Fibroblast of peridontal ligament (primary cell): Measurements from ENCODE around the gene SALL1.

Source experiments
- DNase-seq: peaks from one replicate; pipeline ENCODE4 v3.0.0-alpha.2; 2010; ENCODE audit errors: extremely low read depth

The SALL1 gene

DNA sequence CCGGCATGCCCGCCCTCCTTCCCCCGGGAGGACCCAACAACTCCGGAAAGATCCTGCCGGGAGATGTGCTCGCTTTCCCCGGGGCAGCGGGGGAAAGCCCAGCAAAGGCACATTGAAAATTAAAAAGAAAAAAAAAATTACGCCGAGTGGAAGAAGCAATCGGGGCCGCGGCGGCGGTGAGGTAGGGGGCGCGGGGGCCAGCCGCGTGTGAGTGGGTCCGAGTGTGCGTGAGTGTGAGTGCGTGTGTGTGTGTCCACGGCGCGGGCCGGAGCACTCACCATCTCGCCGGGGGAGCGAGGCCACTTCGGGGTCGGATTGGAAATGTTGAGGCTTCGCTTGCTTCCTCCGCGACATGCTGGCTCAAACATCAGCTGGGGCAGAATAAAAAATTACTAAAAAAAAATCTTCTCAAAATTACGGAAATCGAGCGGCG lies at the start of gene SALL1:
Gene SALL1 (minus strand): TSS at position 383 of the 433 bp plus-strand sequence. CDS start 29 bp downstream, at position 354.
- no peak for DNase-seq

DNA sequence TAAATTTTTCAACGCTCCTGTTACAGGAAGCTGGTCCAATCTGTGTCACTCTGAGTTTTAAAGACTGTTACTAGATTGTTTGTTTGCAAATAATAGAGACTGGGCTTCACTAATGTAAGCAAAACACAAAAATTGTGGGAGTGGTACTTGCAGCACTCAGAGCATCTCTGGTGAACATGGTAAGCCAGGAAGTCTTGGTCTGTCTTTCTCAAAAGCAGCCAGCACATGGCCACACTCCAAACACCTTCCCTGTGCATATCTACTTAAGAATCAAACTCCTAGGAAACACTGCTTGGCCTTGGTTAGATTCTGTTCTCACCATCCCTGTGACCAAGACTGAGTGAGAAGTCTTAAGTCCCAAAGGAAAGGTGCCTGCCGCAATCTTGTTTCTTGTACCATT lies 49.7 kb upstream of the SALL1 start:
- DNase-seq: no peak

DNA sequence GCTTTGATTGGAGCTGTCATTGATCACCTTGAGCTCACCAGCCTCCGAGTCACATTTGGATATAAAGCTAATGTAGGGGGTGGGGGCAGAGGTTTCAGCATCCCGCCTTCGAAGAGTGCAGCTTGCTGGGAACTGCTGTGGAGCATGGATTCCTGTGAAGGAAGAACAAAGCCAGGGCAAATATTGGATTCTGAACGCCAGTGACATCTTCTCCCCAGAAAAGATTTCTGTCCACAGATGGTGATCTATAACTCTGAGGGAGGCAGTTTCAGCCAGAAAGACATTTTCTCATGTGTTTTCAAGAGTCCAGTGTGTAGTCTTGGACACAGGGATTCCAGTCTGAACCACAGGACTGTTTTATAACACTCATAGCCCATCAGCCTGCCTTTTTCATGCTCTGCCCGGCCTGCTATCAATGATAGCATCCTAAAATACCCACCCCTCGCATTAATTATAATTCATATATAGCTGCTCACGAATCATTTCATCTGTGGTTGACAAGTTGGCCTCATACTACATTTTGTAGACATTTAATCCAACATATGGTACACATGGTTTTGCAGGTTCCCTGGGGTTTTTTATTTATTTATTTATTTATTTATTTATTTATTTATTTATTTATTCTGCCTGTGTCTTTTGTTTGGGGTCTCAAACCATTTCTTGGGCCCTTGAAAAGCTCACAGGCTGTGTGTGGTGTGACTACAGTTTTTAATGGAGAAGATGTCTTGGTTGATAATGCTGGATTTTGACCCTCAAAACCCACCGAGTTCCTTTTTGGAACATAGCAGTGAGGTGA lies 47.1 kb upstream of the SALL1 start:
- DNase-seq: no peak

DNA sequence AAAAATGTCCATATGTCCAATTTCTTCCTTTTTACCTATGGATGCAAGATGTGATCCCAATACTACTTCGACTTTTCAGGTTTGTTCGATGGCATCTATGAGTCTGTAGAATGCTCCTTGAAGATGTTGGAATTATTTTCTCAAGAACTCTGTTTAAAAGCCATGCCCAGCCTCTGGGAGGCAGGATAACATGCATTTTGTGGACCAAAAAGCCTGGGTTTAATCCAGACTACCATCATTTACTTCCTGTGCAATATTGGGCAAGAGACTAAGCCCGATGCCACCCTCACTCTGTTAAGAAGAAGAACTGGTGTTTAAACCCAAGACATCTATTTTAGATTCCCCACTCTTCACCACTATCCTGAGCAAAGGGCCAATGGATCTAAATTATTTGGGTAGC lies 42.8 kb upstream of the SALL1 start:
- no peak for DNase-seq

DNA sequence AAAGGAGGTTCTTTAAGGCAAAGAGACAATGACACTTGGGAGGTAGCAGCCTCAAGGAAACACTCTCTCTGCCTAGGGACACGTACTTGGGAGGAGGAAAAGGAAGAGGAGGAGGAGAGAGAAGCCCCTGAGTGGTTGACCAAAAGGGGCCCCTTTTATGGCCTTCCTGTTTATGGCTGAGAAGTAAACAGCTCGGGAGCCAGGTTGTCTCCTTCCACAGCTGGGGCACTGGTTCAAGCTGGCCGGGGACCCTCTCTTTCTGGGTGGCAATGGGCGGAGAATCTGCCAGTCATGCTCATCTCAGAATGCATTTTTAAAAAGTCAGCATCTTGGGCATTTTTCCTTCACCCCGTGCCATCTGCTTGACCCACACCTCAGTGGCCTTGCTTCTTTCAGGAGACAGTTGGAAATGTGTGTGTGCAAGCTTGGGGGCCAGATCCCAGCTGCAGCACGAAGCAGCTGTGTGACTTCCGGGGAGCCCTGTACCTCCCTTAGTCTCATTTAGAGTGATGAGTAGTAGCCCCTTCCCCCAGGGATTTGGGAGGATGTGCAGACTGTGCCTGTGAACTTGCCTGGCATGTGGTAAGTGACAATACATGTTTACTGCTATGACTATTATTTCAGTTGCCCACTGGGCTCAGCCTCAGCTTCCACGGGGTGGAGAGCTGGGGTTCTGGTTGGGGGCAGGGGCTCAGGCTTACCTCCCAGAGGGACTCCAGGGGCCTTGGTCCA lies 33.8 kb upstream of the SALL1 start:
- no peak for DNase-seq

DNA sequence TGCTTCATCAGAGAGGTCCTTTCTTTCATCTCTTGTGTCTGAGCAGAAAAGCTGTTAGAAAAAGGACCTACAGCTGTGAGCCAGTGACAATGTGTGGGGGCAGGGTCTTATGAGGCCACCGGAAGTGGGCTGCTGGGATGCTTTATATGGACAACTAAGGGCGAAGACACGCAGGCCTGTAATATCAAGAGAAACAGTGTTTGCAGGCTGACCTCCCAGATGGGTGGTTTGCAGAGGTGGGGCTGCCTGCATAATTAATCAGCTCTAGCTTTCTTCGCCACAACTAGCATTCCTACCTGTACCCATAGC lies 30.4 kb upstream of the SALL1 start:
- no peak for DNase-seq

DNA sequence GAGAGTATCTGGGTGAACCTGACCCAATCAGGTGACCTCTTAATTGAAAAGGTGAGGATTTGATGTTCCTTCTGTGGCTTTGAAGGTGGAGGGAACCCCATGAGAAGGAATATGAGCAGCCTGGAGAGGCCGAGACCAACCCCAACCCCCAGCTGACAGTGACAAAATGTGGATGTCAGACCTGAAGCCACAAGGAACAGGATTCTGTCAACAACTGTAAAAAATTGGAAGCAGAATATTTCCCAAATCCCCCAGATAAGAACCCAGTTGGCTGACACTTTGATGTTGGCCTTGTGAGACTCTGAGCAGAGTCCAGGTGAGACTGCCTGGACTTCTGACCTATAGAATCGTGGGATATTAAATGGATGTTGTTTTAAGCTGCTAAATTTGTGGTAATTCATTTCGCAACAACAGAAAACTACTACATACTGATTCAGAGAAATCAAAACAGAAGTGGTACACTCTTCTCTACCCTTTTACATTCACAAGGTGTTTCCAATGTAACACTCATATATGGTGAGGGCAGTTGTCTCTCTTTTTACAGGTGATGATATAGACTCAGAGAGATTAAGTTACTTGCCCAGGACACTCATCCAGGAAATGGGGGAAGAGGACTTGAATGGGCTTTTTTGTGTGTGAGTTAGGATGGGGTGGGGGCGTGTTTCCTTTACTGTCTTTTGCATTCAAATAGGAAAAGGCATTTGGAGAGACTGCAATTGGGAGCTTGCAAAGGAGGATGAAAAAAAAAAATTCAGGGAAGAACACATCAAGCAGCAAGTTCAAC lies 29.8 kb upstream of the SALL1 start:
- no peak for DNase-seq

DNA sequence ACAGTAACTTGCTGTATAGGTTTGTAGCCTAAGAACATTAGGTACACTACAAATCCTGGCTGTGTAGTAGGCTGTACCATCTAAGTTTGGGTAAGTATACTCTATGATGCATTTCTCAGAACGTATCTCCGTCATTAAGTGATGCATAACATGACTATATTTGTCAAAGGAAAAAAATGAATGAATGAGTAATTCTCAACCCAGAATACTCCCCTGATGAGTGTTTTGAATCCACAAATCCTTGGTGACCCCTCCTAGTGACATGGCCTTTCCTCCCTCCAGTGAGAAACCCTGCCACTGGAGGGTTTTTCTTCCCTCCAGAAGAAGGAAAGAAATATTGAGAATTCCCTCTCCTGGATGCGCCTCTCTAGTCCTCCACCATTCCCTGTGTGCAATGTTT lies 24.0 kb upstream of the SALL1 start:
- DNase-seq: peak; percentile 46

DNA sequence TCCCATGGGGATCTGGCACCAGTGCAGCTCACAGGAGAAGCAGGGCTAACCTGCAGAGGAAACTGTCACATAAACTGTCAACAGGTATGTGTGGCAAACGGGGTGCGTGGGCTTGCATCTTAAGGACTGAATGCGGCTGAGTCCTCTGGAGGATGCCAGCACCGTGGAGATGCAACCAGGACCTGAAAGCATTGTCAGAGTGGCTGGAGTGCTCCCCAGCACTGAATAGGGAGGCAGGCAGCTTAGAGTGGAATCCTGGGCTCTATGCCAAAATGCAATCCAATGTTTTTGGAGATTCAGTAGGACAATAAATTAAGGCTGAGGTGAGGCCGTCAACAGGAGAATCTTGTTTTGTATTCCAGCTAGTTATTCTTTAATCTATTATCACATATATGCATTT lies 21.3 kb upstream of the SALL1 start:
- DNase-seq: no peak

DNA sequence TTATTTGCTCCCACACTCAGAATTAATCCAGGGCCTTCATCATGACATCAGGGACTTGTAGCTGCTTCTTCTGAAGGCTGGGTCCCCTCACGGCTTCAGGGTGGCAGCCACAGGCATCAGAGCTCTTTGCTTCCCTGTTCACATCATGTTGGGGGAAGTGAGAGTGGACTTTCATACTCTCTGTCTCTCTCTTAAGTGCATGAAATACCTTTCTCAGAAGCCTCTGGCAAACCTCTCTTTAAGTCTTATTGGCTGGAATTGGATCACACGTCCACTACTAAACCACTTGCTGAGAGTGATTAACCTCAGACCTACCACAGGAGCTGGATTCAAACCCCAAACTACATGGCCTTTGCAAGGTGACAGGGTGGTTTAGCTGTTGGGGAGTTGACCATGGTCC lies 17.7 kb upstream of the SALL1 start:
- DNase-seq: no peak

DNA sequence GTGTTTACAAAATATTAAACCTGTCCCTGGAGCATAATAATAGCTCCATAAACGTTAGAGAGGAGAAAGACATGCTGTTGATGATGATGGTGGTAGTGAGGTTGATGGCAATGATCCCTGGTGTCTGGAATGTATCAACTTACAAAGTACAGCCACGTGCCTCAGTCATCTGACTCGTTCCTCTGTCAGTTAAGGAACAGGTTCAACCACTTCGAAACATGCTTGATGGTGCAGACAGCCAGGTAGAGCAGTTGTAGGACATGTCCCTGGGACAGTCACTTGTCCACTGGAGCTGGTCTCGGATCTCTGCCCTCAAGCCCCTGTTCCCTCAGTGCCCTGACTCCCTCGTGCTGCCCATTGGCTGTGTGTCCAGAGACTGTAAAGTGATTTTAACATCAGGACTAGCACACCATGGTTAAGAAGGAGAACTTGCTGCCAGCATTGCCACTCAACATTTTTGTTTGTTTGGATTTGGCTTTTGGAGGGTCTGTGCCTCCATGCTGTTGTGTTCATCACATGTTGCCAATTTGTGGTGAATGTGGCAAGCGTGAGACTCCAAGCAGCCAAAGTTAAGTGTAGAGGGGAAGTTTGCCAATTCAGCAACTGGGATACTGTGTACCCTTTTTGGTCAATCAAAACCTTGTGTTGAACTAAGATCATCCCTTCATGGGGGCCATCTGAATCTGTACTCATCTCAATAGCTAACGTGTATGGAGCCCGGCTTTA lies 16.3 kb upstream of the SALL1 start:
- peak; percentile 46 for DNase-seq

DNA sequence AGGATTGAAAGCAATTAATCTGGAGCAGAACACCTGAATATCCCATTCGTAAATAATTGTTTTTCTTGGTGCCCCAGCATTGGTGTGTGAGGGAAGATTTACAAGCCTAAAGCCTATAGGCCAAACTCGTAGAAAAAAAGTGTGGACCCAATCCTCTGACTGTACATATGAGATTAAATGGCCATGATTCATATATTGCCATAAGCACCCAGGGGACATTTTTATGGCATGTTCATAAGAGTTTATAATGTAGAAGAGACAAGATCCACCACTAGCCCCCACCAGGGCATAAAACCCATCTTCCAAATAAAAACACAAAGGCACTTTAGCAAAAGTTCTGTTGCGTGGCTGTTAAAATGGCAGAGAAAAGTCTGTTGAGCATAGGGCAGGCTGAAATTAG lies 15.5 kb upstream of the SALL1 start:
- peak; percentile 17 for DNase-seq

DNA sequence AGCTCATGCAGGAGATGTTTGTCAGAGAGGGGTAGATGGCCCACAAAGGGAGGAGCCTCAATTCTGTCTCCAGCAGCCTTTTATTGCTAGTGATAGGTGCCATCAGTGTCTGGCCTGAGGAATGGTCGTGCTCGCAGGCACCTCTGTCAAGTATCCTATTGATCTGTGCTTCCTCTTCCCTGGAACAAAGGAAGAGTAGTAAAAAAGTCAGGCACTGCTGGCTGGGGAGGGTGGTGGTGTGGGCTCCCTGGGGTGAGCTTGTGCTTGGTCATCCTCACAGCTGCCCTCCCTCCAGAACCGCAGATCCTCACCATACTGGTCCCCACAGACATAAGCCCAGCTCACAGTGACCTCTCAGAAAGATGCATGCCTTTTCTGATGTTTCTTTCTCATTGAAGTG lies 15.0 kb upstream of the SALL1 start:
- DNase-seq: no peak

DNA sequence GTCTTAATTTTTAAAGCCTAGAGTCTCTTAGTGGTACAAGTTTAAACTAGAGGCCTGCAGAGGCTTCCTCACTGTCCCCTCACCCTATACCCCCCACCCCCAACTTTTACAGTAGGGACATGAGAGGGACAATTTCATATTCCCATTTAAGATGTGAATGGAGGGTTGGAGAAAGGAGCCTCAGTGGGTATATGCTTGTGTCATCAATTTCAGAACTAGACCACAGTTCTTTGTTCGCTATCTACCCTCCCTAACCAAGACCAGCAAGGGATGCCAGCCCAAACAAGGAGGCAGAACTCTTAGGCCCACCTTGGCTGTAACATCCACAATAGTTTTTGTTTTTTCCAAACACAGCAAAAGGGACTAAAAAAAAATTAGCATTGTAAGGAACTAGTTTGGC lies 14.0 kb upstream of the SALL1 start:
- no peak for DNase-seq

DNA sequence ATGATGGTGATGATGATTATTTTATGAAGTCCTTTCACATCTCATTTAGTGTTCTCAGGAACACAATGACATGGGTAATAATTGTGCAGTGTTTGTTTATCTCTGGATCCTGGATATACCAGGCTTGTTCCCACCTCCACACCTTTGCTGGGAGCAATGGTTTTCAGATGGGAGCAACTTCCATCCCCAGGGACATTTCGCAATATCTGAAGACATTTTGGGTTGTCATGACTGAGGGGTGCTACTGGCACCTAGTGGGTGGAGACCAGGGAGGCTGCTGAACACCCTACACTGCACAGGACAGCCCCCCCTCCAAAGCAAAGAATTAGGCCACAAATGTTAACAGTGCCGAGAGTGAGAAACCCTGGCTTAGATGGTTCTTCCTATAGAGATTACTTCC lies 13.5 kb upstream of the SALL1 start:
- DNase-seq: no peak

DNA sequence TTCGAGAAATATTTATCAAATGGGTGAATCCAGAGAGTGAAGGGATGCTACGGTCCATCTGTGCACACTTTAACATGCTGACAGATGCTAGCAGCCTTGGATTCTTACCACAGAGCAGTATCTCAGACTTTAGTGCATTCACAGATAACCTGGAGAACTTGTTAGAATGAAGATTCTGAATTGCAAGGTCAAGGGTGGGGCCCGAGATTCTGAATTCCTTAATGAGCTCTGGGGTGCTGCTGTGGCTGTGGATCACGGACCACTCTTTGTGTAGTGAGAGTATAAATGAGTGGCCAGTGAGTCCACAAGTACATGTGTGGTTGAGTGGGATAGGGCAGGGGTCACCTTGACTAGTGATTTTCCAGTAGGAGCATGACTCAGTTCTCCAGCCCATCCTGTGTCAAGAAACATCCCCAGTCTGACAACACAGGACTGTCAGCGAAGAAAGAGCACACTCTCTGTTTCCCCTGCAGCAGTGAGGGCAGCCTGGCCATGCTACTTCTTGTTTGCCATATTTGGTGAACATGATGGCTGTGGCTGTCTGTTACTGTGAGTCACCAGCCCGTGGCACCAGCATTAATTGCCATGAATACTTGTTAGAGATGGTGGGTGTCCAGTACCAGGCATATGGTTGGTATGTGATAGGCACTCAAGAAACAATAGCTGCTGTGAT lies 13.0 kb upstream of the SALL1 start:
- peak; percentile 19 for DNase-seq

DNA sequence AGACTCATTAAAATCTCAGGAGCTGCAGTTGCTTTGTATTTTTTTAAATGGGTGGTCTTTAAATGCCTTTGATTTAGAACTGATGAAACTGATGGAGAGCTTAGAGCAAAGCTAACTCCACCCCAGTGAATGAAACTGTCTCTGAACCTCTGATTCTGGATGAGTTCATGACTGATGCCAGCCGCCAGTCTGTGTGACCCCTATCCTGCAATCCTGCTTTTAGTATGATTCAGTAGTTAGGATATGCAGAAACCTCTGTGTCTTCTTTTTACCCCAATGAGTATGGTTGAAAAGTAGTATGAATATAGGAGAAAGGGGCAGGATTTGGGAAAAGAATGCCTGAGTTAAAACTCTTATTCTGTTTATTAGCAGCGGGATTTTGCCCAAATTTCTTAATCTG lies 12.3 kb upstream of the SALL1 start:
- peak; percentile 37 for DNase-seq

DNA sequence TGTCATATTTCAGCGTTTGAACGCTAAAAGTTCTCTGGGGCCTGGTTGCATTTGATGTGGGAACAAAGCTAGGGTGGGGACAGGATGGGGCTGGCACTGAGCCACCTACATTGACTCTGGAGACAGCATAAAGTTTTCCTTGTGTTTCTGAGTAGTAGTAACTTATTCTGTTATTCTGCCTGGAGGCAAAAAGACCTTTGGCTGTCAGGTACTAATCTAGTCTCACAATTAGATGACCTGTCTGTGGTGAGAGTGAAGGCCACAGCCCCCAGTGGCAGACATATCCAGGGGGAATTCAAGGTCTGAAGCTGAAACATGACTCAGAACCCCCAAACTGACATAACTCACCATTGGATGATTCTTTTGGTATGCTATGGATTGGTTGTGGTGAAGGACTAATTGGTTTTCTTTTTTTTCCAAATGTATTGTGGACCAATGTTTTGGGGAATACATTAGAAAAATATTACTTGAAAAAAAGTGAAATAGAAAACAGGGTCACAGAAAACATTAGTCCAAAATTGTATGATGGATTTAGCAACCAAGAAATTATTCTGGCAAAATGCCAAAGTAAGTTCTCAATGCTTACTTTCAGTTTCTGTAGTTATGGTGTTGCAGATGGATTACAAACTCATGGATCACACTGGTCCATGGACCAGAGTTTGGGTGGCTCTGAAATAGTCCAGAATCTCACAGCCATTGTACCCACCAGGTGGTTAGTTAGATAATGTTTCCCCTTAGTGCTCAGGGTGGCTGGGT lies 10.5 kb upstream of the SALL1 start:
- peak; percentile 63 for DNase-seq

DNA sequence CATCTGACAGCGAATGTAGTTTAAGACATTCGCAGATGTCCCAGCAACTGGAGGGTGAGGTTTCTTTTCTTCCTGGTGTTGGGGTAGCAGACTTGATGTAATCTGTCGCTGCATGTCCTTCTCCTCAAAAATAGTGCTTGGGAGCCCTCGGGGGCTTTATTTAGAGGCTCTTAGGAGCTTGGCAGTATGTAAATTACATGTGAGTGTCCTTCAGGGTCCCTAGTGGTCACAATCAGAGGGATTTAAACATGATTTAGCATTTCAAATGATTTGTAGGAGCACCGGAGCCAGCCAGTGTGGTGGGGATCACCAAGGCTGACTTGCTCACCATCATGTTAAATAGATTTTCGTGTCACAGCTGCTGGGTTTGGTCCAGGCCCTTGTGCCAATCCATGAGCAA lies 8.8 kb upstream of the SALL1 start:
- DNase-seq: no peak

DNA sequence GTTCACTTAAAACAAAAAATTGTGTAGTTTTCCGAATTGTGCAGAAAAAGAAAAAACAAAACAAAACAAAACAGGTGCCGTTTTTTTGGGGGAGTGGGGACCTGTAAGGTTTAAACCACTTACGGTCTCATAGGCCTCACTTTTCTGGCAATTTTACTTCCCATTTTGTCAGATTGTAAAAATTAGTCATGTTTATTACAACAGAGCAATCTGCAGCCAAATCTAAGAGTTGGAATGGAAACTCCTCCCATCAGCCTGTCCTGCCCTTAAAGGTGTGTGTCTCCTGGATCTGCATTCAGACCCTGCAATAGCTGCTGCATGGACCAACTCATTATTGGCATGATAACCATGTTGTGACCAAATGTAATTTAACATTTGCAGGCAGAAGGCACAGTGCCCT lies 8.2 kb upstream of the SALL1 start:
- no peak for DNase-seq

DNA sequence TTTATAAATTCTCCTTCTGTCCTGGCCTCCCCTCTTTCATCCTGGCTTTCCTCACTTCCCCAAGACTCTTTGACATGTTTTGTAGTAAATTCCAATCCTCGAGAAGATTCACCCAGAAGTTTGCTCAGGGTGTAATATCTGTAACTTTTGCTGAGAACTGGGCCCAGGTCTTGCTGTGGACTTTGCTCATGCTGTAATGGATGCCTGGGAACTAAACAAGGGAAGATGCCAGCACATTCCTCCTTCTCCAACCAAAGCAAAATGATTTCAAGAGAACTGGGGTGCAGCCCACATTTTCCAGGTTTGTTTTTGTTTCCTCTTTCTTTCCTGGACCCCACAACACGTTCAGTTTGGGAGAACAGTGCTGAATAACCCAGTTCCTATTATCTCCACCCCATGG lies 6.6 kb upstream of the SALL1 start:
- peak; percentile 18 for DNase-seq
